Spinal cord (tissue), 10 donors: ENCODE data around the gene FPGS. TPM values are rescaled to one million over a fixed set of nuclear protein-coding genes. Genes with fewer than 3 reads are reported as not detected.

Experiments
- DNase-seq, 6 donors: peaks; one replicate each; pipeline versions ENCODE4 v3.0.0 to v3.0.0-alpha.2; 2013 to 2015; ENCODE audit warnings: low spot score in 6 of 6, low read depth in 4 of 6
- H3K27ac ChIP-seq: one replicate; pipeline ENCODE4 v1.5.1; 2013; ENCODE audit warnings: low read depth, low read length, control low read depth
- H3K27me3 ChIP-seq: one replicate; pipeline ENCODE4 v1.6.1; 2013; ENCODE audit warnings: low read length; ENCODE audit not compliant: control insufficient read depth, insufficient read depth
- H3K36me3 ChIP-seq: one replicate; pipeline ENCODE4 v1.6.1; 2013; ENCODE audit warnings: low read length; ENCODE audit not compliant: control insufficient read depth, insufficient read depth
- H3K4me1 ChIP-seq: one replicate; pipeline ENCODE4 v1.6.1; 2013; ENCODE audit warnings: low read length; ENCODE audit not compliant: control insufficient read depth, insufficient read depth
- H3K4me3 ChIP-seq: one replicate; pipeline ENCODE4 v1.5.1; 2013; ENCODE audit warnings: low read depth, low read length, control low read depth
- H3K9me3 ChIP-seq: one replicate; pipeline ENCODE4 v1.6.1; 2013; ENCODE audit warnings: low read length; ENCODE audit not compliant: control insufficient read depth, insufficient read depth
- WGBS: methylation state at CpG from one replicate; pipeline ENCODE4 v1.1.5; 2013; ENCODE audit warnings: missing lambda C conversion rate; ENCODE audit not compliant: insufficient coverage; 5-methylcytosine and 5-hydroxymethylcytosine counted together
- polyA plus RNA-seq, 2 donors: library from polyadenylated mRNA; unstranded; fragments of 120-200 nt; gene quantifications; one replicate each; pipeline ENCODE4 v1.2.1, GENCODE V29; 2013; ENCODE audit not compliant: insufficient read length in 2 of 2
- total RNA-seq, 2 donors: library from RNA; depleted of rRNA in 1 of 2; stranded (reverse); fragments of 120-200 nt in 1 of 2; fragments of >200 nt in 1 of 2; gene quantifications; one replicate each; pipeline versions ENCODE4 v1.2.3 to v1.2.4, GENCODE V29; 2013 to 2014
- donor health status: healthy.

FPGS gene
- total and polyA plus RNA-seq, 4 donors: 17.8 to 50.1 (median 37.9) TPM

GRCh38 chr9:127758843-127759242 is 43.8 kb upstream of the FPGS start:
- Histone ChIP-seq H3K9me3 (no peaks in the 10 kb centered on the region), H3K27ac (no peak overlapping the region), H3K36me3 (no peaks in the 10 kb centered on the region), H3K4me1 (peaks cover 33% of the 10 kb centered on the region), H3K4me3 (no peak overlapping the region), H3K27me3 (peaks cover 12% of the 10 kb centered on the region)
- WGBS: 85% methylated on average over 4 of the region's 5 CpGs
- DNase-seq: no peak

- peaks cover 27% of the 10 kb centered on the region for H3K4me1 ChIP-seq
- no peaks in the 10 kb centered on the region for H3K27me3 ChIP-seq
- no peak overlapping the region for H3K4me3 ChIP-seq
- H3K9me3 ChIP-seq: no peaks in the 10 kb centered on the region
- WGBS: 93% methylated on average over 4 of the region's 5 CpGs
- no peak for DNase-seq
- no peaks in the 10 kb centered on the region for H3K36me3 ChIP-seq
- H3K27ac ChIP-seq: no peak overlapping the region
Observed at GRCh38 chr9:127761061-127761460, 41.6 kb upstream of the FPGS start.

GRCh38 chr9:127761491-127761956 is 41.2 kb upstream of the FPGS start:
- no peak for DNase-seq
- H3K4me3 ChIP-seq: no peak overlapping the region
- 41% methylated on average over 4 of the region's 5 CpGs for WGBS

GRCh38 chr9:127762111-127762676 is 40.5 kb upstream of the FPGS start:
- Histone ChIP-seq H3K4me1 (peaks cover 34% of the 10 kb centered on the region), H3K27me3 (no peaks in the 10 kb centered on the region), H3K4me3 (no peak overlapping the region), H3K36me3 (no peaks in the 10 kb centered on the region), H3K9me3 (no peaks in the 10 kb centered on the region), H3K27ac (peak overlapping the region; percentile 64)
- WGBS: 39% methylated on average over 16 of the region's 16 CpGs
- DNase-seq: no peak

More at GRCh38 chr9:127761491-127761956, 41.2 kb upstream of the FPGS start:
- Histone ChIP-seq H3K36me3 (no peaks in the 10 kb centered on the region), H3K9me3 (no peaks in the 10 kb centered on the region), H3K4me1 (peaks cover 29% of the 10 kb centered on the region), H3K27me3 (no peaks in the 10 kb centered on the region), H3K27ac (no peak overlapping the region)

- DNase-seq: no peak
- peaks cover 50% of the 10 kb centered on the region for H3K4me1 ChIP-seq
- H3K4me3 ChIP-seq: no peak overlapping the region
- H3K27ac ChIP-seq: no peak overlapping the region
- H3K9me3 ChIP-seq: no peaks in the 10 kb centered on the region
- WGBS: 45% methylated on average over 7 of the region's 7 CpGs
- H3K27me3 ChIP-seq: no peaks in the 10 kb centered on the region
- H3K36me3 ChIP-seq: no peaks in the 10 kb centered on the region
Observed at GRCh38 chr9:127763918-127764384, 38.7 kb upstream of the FPGS start.

GRCh38 chr9:127765418-127765817 is 37.3 kb upstream of the FPGS start:
- no peak for DNase-seq
- Histone ChIP-seq H3K27ac (no peak overlapping the region), H3K4me3 (no peak overlapping the region), H3K4me1 (peaks cover 60% of the 10 kb centered on the region), H3K27me3 (peaks cover 3% of the 10 kb centered on the region), H3K36me3 (no peaks in the 10 kb centered on the region), H3K9me3 (no peaks in the 10 kb centered on the region)
- 93% methylated on average over 1 of the region's 1 CpG for WGBS

- Histone ChIP-seq H3K9me3 (no peaks in the 10 kb centered on the region), H3K27me3 (peaks cover 8% of the 10 kb centered on the region), H3K4me3 (no peak overlapping the region), H3K27ac (peak overlapping the region; percentile 72), H3K4me1 (peaks cover 60% of the 10 kb centered on the region), H3K36me3 (no peaks in the 10 kb centered on the region)
- no peak for DNase-seq
- 86% methylated on average over 1 of the region's 3 CpGs for WGBS
Observed at GRCh38 chr9:127767410-127767809, 35.3 kb upstream of the FPGS start.

GRCh38 chr9:127767909-127768331 is 34.8 kb upstream of the FPGS start:
- H3K27ac ChIP-seq: peak overlapping the region; percentile 72

GRCh38 chr9:127768698-127769097 is 34.0 kb upstream of the FPGS start:
- peaks cover 55% of the 10 kb centered on the region for H3K4me1 ChIP-seq
- H3K4me3 ChIP-seq: no peak overlapping the region
- H3K27me3 ChIP-seq: peaks cover 8% of the 10 kb centered on the region
- H3K9me3 ChIP-seq: no peaks in the 10 kb centered on the region
- no peaks in the 10 kb centered on the region for H3K36me3 ChIP-seq
- WGBS: 72% methylated on average over 8 of the region's 8 CpGs
- DNase-seq: no peak
- H3K27ac ChIP-seq: peak overlapping the region; percentile 72

More at GRCh38 chr9:127767909-127768331, 34.8 kb upstream of the FPGS start:
- no peaks in the 10 kb centered on the region for H3K9me3 ChIP-seq
- DNase-seq: peak in 1 of 6 donors; percentile 56
- H3K4me1 ChIP-seq: peaks cover 57% of the 10 kb centered on the region
- 23% methylated on average over 8 of the region's 13 CpGs for WGBS
- no peaks in the 10 kb centered on the region for H3K36me3 ChIP-seq
- H3K27me3 ChIP-seq: peaks cover 8% of the 10 kb centered on the region
- no peak overlapping the region for H3K4me3 ChIP-seq

GRCh38 chr9:127769101-127769500 is 33.6 kb upstream of the FPGS start:
- Histone ChIP-seq H3K4me1 (peaks cover 51% of the 10 kb centered on the region), H3K4me3 (no peak overlapping the region), H3K36me3 (no peaks in the 10 kb centered on the region), H3K27me3 (peaks cover 8% of the 10 kb centered on the region), H3K27ac (peak overlapping the region; percentile 72), H3K9me3 (no peaks in the 10 kb centered on the region)
- no peak for DNase-seq
- 71% methylated on average over 1 of the region's 5 CpGs for WGBS
